Endothelial cell of hepatic sinusoid (primary cell): ENCODE results near the gene ZNF248.
"Not testable (repeated sequence)": the region's sequence is repeated elsewhere in the genome, so short reads cannot be mapped to it uniquely, and the experiment has no call there.

Experiments used
- in situ Hi-C: cut with HindIII; loops from 2 replicates; pipeline ENCODE4 v1.10.0; 2017; ENCODE audit warnings: low sequenced_read_pairs

The ZNF248 gene

DNA sequence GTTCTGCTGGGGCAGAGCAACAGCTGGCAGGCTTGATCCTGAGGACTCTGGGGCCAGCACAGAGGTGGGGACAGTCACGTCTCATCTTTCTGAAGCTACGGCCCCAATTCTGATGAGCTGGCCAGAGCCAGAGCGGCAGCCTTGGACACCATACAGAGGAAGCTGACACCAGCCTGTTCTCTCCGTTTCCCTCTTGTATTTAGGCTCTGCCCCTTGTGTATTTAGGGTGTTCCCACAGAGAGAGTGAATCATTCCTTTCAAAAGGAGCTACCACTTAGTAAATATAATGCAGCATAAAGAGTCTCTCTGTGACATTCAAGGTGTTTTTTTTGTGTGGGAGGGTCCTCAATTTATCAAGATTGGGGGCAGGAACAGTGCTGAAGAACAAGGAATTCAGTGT is 109.2 kb downstream of the ZNF248 start:
- in situ Hi-C loops = no loop called here

DNA sequence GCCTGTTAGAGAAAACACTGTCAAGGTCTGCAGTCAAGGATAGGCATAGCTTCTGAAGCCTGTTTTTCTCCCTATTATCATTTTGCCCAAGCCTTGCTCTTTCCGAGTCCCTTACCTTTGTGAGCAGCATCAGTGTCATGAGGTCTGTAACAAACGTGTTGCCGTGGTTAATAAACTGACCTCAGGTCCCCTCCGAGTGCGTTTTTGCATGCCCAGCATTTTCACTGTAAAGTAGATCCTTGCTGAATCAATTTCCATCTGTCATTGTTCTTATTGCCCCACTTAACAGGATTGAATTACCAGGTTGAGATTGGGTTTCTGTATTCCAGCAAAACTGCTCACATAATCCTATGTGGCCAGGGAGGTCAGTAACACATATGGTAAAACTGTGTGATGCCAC is 110.3 kb downstream of the ZNF248 start:
- in situ Hi-C loops = no loop called here

DNA sequence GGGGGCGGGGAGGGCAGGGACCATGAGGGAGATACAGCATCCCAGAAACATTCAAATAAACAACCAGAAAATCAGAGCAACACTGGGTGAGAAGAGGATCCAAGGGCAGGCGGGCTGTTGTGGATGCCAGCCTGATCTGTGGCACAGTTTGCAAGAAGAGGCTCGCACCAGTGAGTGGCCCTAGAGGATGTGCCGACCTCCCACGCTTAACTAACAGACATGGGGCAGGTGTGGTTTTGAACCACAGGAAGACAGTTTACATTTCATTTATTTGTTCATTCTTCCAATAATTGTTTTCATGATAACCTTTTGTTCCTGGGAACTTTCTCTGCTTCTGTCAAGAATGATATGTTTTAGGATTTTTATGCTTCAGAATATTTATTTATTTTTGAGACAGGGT is 115.6 kb downstream of the ZNF248 start:
- in situ Hi-C loops = no loop called here

DNA sequence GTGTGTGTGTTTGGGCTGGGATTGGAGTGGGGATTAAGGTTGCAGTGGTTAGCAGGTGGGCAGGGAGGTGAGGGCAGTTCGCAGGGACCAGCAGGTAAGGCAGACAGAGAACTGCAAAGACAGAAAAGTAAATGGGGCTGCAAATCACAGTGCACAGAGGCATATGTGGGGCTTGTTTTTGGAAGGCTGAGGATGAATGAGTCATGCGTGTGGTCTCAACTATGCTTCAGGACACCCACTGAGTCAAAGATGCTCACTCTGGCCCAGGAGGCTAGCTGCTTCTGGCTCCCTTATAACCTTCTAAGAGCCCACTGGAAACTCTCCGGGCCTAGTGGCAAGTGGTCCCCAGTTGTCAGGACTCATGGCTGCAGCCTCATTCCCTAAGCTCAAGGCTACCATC is 118.2 kb downstream of the ZNF248 start:
- in situ Hi-C loops = no loop called here

DNA sequence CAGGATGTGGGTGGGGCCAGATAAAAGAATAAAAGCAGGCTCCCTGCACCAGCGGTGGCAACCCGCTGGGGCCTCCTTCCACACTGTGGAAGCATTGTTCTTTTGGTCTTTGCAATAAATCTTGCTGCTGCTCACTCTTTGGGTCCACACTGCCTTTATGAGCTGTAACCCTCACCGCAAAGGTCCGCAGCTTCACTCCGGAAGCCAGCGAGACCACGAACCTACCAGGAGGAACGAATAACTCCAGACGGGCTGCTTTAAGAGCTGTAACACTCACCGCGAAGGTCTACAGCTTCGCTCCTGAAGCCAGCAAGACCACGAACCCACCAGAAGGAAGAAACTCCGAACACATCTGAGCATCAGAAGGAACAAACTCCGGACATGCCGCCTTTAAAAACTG is 119.2 kb downstream of the ZNF248 start:
- in situ Hi-C loops = not testable (repeated sequence)

DNA sequence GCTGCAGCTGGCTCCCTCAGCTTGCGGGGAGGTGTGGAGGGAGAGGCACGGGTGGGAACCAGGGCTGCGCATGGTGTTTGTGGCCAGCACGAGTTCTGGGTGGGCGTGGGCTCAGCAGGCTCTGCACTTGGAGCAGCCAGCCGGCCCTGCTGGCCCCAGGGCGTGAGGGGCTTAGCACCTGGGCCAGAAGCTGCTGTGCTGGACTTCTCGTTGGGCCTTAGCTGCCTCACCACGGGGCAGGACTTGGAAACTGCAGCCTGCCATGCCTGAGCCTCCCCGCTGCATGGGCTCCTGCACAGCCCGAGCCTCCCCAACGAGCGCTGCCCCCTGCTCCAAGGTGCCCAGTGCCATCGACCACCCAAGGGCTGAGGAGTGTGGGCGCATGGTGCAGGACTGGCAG is 120.1 kb downstream of the ZNF248 start:
- in situ Hi-C loops = no loop called here

DNA sequence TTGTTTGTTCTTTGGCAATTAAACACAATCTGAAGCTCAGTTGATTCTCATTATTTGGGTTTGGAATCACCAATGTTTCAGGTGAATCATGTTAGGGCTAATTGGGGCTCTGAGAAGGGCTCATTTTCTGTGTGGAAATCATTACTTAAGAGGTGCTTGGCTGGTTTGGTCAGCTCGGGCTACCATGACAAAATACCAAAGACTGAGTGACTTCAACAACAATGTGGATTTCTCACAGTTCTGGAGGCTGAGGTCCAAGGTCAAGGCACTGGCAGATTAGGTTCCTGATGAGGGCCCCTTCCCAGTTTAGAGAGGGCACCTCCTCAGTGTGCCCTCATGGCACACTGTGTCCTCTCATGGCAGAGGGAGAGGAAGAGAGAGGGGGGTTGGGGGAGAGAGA is 121.3 kb downstream of the ZNF248 start:
- in situ Hi-C loops = no loop called here

DNA sequence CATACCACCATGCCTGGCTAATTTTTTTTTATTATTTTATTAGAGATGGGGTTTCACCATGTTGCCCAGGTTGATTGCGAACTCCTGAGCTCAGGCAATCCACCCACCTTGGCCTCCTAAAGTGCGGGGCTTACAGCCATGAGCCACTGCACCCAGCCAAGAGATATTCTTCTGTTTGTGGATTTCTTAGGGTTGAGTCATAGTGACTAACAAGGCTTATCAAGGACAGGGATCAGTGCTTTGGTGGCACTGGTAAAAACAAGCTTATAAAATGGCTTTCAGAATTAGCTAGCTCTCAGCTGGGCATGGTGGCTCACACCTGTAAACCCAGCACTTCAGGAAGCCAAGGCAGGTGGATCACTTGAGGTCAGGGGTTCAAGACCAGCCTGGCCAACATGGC is 122.4 kb downstream of the ZNF248 start:
- in situ Hi-C loops = no loop called here
